GM23338 (cell line): ENCODE data around the gene LCP1. TPM values are rescaled to one million over a fixed set of nuclear protein-coding genes. Genes with fewer than 3 reads are reported as not detected.

Source experiments
- ATAC-seq: fragments of 200-7000 bp; cut with Tn5 transposase; 3 replicates; pipeline ENCODE4 v1.9.1; 2020
- DNase-seq: peaks from one replicate; pipeline ENCODE4 v3.0.0-alpha.2; 2015; ENCODE audit warnings: low spot score
- H2AFZ ChIP-seq: fragments of 200-600 bp; sonication (generic); 2 replicates; pipeline ENCODE4 v1.8.0; 2016; ENCODE audit warnings: antibody characterized with exemption, mild to moderate bottlenecking, moderate library complexity
- H3F3A ChIP-seq: fragments of 200-600 bp; sonication (generic); replicated peaks from 2 replicates; pipeline ENCODE4 v1.8.0; 2017; ENCODE audit warnings: antibody characterized with exemption, mixed run types, low read depth
- H3K27ac ChIP-seq: fragments of 200-600 bp; sonication (generic); 2 replicates; pipeline ENCODE4 v1.6.1; 2016; ENCODE audit warnings: low read depth
- H3K27me3 ChIP-seq: fragments of 200-600 bp; sonication (generic); 2 replicates; pipeline ENCODE4 v1.8.0; 2016; ENCODE audit warnings: mild to moderate bottlenecking, mixed run types, moderate library complexity; ENCODE audit not compliant: insufficient read depth
- H3K36me3 ChIP-seq: fragments of 200-600 bp; sonication (generic); 2 replicates; pipeline ENCODE4 v1.8.0; 2016; ENCODE audit warnings: mild to moderate bottlenecking; ENCODE audit not compliant: insufficient read depth
- H3K4me1 ChIP-seq: fragments of 200-600 bp; sonication (generic); 2 replicates; pipeline ENCODE4 v1.8.0; 2016; ENCODE audit warnings: mild to moderate bottlenecking, moderate library complexity; ENCODE audit not compliant: insufficient read depth
- H3K4me2 ChIP-seq: fragments of 200-600 bp; sonication (generic); 2 replicates; pipeline ENCODE4 v1.7.1; 2017; ENCODE audit warnings: mixed run types
- H3K4me3 ChIP-seq: fragments of 200-600 bp; sonication (generic); 2 replicates; pipeline ENCODE4 v1.6.1; 2016; ENCODE audit warnings: mixed run types
- H3K79me2 ChIP-seq: fragments of 200-600 bp; sonication (generic); replicated peaks from 2 replicates; pipeline ENCODE4 v1.8.0; 2017; ENCODE audit warnings: mild to moderate bottlenecking; ENCODE audit not compliant: insufficient read depth
- H3K9me2 ChIP-seq: fragments of 200-600 bp; sonication (generic); 2 replicates; pipeline ENCODE4 v1.8.0; 2017; ENCODE audit not compliant: insufficient read depth
- H4K20me1 ChIP-seq: fragments of 200-600 bp; sonication (generic); replicated peaks from 2 replicates; pipeline ENCODE4 v1.8.0; 2017; ENCODE audit warnings: mild to moderate bottlenecking; ENCODE audit not compliant: insufficient read depth
- H3K27ac Mint-ChIP-seq: 2 replicates; pipeline ENCODE4 v1.8.0; 2020; ENCODE audit warnings: inconsistent platforms, mild to moderate bottlenecking, moderate library complexity, mixed read lengths
- H3K27me3 Mint-ChIP-seq: 3 replicates; pipeline ENCODE4 v1.8.0; 2022; ENCODE audit warnings: low read depth, mild to moderate bottlenecking, moderate library complexity, mixed read lengths, inconsistent platforms; ENCODE audit not compliant: insufficient read depth, poor library complexity
- H3K36me3 Mint-ChIP-seq: 3 replicates; pipeline ENCODE4 v1.8.0; 2021; ENCODE audit warnings: low read depth, mild to moderate bottlenecking, inconsistent platforms, moderate library complexity, mixed read lengths
- H3K4me1 Mint-ChIP-seq: 3 replicates; pipeline ENCODE4 v1.8.0; 2020; ENCODE audit warnings: mild to moderate bottlenecking, inconsistent platforms, mixed read lengths
- H3K4me3 Mint-ChIP-seq: 3 replicates; pipeline ENCODE4 v1.8.0; 2021; ENCODE audit warnings: moderate library complexity, mild to moderate bottlenecking, inconsistent platforms, mixed read lengths
- H3K9me3 Mint-ChIP-seq: 3 replicates; pipeline ENCODE4 v1.8.0; 2020; ENCODE audit warnings: moderate library complexity, mild to moderate bottlenecking, inconsistent platforms, mixed read lengths
- EZH2 ChIP-seq: fragments of 200-600 bp; sonication (generic); IDR thresholded peaks from one replicate; pipeline ENCODE4 v1.8.0; 2017; ENCODE audit warnings: antibody characterized with exemption, mild to moderate bottlenecking, low read depth; ENCODE audit not compliant: unreplicated experiment
- EZH2phosphoT487 ChIP-seq: fragments of 200-600 bp; sonication (generic); IDR thresholded peaks from one replicate; pipeline ENCODE4 v1.8.1; 2018; ENCODE audit warnings: antibody characterized with exemption; ENCODE audit not compliant: unreplicated experiment
- POLR2AphosphoS5 ChIP-seq: IDR thresholded peaks from 2 replicates; pipeline ENCODE4 v1.6.1; 2016; ENCODE audit warnings: antibody characterized with exemption, low read depth
- REST ChIP-seq: IDR thresholded peaks from one replicate; pipeline ENCODE4 v1.6.1; 2018; ENCODE audit warnings: antibody characterized with exemption; ENCODE audit not compliant: unreplicated experiment
- STAT1 ChIP-seq: IDR thresholded peaks from one replicate; pipeline ENCODE4 v1.6.1; 2016; ENCODE audit warnings: antibody characterized with exemption; ENCODE audit not compliant: unreplicated experiment
- polyA plus RNA-seq: library from polyadenylated mRNA; unstranded; fragments of >200 nt; fragmentation: Nextera tagmentation; extraction: Ambion mirVana; gene quantifications from 2 replicates; pipeline ENCODE4 v1.2.1, GENCODE V29; 2016
- total RNA-seq: library from RNA; depleted of rRNA; stranded (reverse); fragments of >200 nt; shearing (Covaris generic); gene quantifications from 2 replicates; pipeline ENCODE4 v1.2.3, GENCODE V29; 2014
- TF ChIP-seq, protein P1 (sequence below): fragments of 250-450 bp; sonication (Bioruptor Pico); IDR thresholded peaks from 2 replicates; pipeline ENCODE4 v1.5.0; 2020; ENCODE audit warnings: mild to moderate bottlenecking, moderate library complexity
- TF ChIP-seq, protein P2 (sequence below): IDR thresholded peaks from 2 replicates; pipeline ENCODE4 v1.6.1; 2016; ENCODE audit warnings: antibody characterized with exemption

The LCP1 gene
- total and polyA plus RNA-seq, 2 experiments from 2014 or later = 1.9 to 3.4 TPM

DNA sequence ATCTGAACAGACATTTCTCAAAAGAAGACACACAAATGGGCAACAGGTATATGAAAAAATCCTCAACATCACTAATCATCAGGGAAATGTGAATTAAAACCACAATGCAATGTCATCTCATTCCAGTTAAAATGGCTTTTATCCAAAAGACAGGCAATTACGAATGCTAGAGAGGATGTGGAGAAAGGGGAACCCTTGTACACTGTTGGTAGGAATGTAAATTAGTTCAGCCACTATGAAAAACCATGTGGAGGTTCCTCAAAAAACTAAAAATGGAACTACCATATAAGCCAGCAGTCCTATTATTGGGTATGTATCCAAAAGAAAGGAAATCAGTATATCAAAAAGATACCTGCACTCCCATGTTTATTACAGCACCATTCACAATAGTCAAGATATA lies 104.7 kb downstream of the LCP1 start (continued):
- TF ChIP-seq, protein P1, sequence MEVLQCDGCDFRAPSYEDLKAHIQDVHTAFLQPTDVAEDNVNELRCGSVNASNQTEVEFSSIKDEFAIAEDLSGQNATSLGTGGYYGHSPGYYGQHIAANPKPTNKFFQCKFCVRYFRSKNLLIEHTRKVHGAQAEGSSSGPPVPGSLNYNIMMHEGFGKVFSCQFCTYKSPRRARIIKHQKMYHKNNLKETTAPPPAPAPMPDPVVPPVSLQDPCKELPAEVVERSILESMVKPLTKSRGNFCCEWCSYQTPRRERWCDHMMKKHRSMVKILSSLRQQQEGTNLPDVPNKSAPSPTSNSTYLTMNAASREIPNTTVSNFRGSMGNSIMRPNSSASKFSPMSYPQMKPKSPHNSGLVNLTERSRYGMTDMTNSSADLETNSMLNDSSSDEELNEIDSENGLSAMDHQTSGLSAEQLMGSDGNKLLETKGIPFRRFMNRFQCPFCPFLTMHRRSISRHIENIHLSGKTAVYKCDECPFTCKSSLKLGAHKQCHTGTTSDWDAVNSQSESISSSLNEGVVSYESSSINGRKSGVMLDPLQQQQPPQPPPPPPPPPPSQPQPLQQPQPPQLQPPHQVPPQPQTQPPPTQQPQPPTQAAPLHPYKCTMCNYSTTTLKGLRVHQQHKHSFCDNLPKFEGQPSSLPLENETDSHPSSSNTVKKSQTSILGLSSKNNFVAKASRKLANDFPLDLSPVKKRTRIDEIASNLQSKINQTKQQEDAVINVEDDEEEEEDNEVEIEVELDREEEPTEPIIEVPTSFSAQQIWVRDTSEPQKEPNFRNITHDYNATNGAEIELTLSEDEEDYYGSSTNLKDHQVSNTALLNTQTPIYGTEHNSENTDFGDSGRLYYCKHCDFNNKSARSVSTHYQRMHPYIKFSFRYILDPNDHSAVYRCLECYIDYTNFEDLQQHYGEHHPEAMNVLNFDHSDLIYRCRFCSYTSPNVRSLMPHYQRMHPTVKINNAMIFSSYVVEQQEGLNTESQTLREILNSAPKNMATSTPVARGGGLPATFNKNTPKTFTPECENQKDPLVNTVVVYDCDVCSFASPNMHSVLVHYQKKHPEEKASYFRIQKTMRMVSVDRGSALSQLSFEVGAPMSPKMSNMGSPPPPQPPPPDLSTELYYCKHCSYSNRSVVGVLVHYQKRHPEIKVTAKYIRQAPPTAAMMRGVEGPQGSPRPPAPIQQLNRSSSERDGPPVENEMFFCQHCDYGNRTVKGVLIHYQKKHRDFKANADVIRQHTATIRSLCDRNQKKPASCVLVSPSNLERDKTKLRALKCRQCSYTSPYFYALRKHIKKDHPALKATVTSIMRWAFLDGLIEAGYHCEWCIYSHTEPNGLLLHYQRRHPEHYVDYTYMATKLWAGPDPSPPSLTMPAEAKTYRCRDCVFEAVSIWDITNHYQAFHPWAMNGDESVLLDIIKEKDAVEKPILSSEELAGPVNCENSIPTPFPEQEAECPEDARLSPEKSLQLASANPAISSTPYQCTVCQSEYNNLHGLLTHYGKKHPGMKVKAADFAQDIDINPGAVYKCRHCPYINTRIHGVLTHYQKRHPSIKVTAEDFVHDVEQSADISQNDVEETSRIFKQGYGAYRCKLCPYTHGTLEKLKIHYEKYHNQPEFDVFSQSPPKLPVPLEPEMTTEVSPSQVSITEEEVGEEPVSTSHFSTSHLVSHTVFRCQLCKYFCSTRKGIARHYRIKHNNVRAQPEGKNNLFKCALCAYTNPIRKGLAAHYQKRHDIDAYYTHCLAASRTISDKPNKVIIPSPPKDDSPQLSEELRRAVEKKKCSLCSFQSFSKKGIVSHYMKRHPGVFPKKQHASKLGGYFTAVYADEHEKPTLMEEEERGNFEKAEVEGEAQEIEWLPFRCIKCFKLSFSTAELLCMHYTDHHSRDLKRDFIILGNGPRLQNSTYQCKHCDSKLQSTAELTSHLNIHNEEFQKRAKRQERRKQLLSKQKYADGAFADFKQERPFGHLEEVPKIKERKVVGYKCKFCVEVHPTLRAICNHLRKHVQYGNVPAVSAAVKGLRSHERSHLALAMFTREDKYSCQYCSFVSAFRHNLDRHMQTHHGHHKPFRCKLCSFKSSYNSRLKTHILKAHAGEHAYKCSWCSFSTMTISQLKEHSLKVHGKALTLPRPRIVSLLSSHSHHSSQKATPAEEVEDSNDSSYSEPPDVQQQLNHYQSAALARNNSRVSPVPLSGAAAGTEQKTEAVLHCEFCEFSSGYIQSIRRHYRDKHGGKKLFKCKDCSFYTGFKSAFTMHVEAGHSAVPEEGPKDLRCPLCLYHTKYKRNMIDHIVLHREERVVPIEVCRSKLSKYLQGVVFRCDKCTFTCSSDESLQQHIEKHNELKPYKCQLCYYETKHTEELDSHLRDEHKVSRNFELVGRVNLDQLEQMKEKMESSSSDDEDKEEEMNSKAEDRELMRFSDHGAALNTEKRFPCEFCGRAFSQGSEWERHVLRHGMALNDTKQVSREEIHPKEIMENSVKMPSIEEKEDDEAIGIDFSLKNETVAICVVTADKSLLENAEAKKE (CRISPR knock-in tag) = no peak
- no peak for TF ChIP-seq STAT1
- TF ChIP-seq, protein P2, sequence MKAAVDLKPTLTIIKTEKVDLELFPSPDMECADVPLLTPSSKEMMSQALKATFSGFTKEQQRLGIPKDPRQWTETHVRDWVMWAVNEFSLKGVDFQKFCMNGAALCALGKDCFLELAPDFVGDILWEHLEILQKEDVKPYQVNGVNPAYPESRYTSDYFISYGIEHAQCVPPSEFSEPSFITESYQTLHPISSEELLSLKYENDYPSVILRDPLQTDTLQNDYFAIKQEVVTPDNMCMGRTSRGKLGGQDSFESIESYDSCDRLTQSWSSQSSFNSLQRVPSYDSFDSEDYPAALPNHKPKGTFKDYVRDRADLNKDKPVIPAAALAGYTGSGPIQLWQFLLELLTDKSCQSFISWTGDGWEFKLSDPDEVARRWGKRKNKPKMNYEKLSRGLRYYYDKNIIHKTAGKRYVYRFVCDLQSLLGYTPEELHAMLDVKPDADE = no peak

DNA sequence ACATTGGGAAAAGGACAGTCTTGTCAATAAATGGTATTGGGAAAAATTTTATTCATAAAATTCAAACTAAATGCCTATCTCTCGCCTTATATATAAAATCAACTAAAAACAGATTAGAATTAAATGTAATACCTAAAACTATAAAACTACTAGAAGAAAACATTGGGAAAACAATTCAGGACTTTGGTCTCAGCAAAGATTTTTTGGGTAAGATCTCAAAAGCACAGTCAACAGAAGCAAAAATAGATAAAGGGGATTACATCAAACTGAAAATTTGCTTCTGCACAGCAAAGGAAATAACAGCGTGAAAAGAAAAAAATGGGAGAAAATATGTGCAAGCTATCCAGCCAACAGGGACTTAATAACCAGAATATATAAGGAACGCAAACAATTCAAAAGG lies 105.2 kb downstream of the LCP1 start:
- no peak for DNase-seq
- no peak overlapping the region for H3K4me3 ChIP-seq
- Mint-ChIP-seq H3K4me3 (no peak overlapping the region), H3K27me3 (no peaks in the 10 kb centered on the region), H3K36me3 (peaks cover 2% of the 10 kb centered on the region; the same call in 1 of the 3 replicates), H3K27ac (no peak overlapping the region), H3K4me1 (no peaks in the 10 kb centered on the region), H3K9me3 (peaks cover 6% of the 10 kb centered on the region; the same call in 2 of the 3 replicates)
- H4K20me1 ChIP-seq = no peaks in the 10 kb centered on the region
- no peak for ATAC-seq
- no peak overlapping the region for H3K27ac ChIP-seq
- no peak overlapping the region for H2AFZ ChIP-seq
- no peaks in the 10 kb centered on the region for H3K36me3 ChIP-seq
- H3F3A ChIP-seq = no peaks in the 10 kb centered on the region
- H3K4me2 ChIP-seq = no peak overlapping the region
- H3K79me2 ChIP-seq = no peaks in the 10 kb centered on the region
- H3K4me1 ChIP-seq = no peaks in the 10 kb centered on the region
- 0 out of 2 replicates have a peak, but pooled peaks cover 3% of the 10 kb centered on the region for H3K9me2 ChIP-seq
- H3K27me3 ChIP-seq = no peaks in the 10 kb centered on the region
- TF ChIP-seq EZH2 (no peak), EZH2phosphoT487 (no peak), POLR2AphosphoS5 (no peak), REST (no peak), STAT1 (no peak)
- TF ChIP-seq, protein P2 = no peak
